ENCODE results near the gene AMH.

DNA sequence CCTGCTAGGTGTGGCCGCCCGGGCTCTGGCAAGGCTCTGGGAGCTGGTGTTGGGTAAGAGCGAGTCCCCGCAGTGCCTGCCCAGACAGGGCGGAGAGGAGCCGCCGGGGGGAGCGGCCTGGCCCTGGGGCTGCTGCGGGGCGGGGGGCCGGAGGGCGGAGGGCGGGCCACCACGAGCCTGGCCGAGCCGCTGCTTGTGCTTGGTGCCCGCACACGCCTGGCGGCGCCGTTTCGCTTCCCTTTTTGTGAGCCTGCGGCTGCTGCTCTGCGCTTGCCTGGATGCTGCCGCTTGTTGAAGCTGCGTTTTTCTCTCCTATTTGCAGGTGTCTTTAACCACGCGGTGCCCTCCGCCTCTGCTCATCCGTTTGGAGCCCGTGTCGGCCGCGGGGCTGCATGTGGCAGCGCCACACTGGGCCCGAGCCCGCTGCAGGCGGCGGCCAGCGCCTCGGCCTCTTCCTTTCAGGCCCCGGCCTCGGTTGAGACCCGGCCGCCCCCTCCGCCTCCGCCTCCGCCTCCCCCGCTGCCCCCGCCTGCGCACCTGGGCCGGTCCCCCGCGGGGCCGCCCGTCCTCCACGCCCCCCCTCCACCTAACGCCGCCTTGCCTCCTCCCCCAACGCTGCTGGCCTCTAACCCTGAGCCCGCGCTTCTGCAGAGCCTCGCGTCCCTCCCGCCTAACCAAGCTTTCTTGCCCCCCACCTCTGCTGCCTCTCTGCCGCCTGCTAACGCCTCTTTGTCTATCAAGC, 21.5 kb upstream of the AMH start:
- TF ChIP-seq, protein P1, sequence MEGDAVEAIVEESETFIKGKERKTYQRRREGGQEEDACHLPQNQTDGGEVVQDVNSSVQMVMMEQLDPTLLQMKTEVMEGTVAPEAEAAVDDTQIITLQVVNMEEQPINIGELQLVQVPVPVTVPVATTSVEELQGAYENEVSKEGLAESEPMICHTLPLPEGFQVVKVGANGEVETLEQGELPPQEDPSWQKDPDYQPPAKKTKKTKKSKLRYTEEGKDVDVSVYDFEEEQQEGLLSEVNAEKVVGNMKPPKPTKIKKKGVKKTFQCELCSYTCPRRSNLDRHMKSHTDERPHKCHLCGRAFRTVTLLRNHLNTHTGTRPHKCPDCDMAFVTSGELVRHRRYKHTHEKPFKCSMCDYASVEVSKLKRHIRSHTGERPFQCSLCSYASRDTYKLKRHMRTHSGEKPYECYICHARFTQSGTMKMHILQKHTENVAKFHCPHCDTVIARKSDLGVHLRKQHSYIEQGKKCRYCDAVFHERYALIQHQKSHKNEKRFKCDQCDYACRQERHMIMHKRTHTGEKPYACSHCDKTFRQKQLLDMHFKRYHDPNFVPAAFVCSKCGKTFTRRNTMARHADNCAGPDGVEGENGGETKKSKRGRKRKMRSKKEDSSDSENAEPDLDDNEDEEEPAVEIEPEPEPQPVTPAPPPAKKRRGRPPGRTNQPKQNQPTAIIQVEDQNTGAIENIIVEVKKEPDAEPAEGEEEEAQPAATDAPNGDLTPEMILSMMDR (IDR thresholded peaks at IDR 0.05) = no peak
- TF ChIP-seq POLR2A (IDR thresholded peaks at IDR 0.05) (no peak), EP300 (IDR thresholded peaks at IDR 0.05) (no peak)

Data from stomach (tissue), 4 donors.